PFSK-1 (cell line): ENCODE measurements around the gene PPARA.

ENCODE experiments used
- FOXP2 ChIP-seq: optimal IDR thresholded peaks from 2 replicates; pipeline ENCODE3; 2011; ENCODE audit warnings: borderline replicate concordance, control low read depth, inconsistent platforms; ENCODE audit not compliant: insufficient read depth; ENCODE audit errors: extremely low read length, extremely low read depth
- POLR2AphosphoS5 ChIP-seq: IDR thresholded peaks from 2 replicates; pipeline ENCODE4 v1.6.1; 2012; ENCODE audit warnings: low read depth, mild to moderate bottlenecking, control low read depth, low read length, moderate library complexity
- REST ChIP-seq, 2 experiments: IDR thresholded peaks; 2 replicates each; pipeline versions ENCODE4 v1.6.1 to v1.8.0; 2011 to 2012; ENCODE audit warnings: low read depth in 2 of 2, low read length in 2 of 2, control low read depth in 1 of 2, inconsistent platforms in 1 of 2, mild to moderate bottlenecking in 1 of 2, moderate library complexity in 1 of 2; ENCODE audit not compliant: insufficient read depth in 1 of 2
- SIN3A ChIP-seq: IDR thresholded peaks from 2 replicates; pipeline ENCODE4 v1.6.1; 2012; ENCODE audit warnings: mild to moderate bottlenecking, low read length, moderate library complexity, borderline replicate concordance; ENCODE audit not compliant: insufficient read depth
- TAF1 ChIP-seq: IDR thresholded peaks from 2 replicates; pipeline ENCODE4 v1.6.1; 2012; ENCODE audit warnings: low read length, control low read depth, borderline replicate concordance; ENCODE audit not compliant: insufficient read depth

The PPARA gene

GRCh38 chr22:46147471-46148267 lies 2.7 kb upstream of the PPARA start:
- TF ChIP-seq POLR2AphosphoS5, result no peak
- no peak for TF ChIP-seq REST (IDR thresholded peaks at IDR 0.05; ENCODE audit: insufficient read depth in 1 of 2, low read depth in 2 of 2, low read length in 2 of 2)

- no peak for TF ChIP-seq FOXP2
- TF ChIP-seq SIN3A, result no peak
- no peak for TF ChIP-seq POLR2AphosphoS5
- TF ChIP-seq REST (IDR thresholded peaks at IDR 0.05; ENCODE audit: insufficient read depth in 1 of 2, low read depth in 2 of 2, low read length in 2 of 2), result no peak
- TF ChIP-seq TAF1, result no peak
These were observed 2.0 kb upstream of the PPARA start for GRCh38 chr22:46148336-46148735.

- TF ChIP-seq REST (IDR thresholded peaks at IDR 0.05; ENCODE audit: insufficient read depth in 1 of 2, low read depth in 2 of 2, low read length in 2 of 2) (no peak), SIN3A (no peak), POLR2AphosphoS5 (no peak), TAF1 (no peak), FOXP2 (no peak)
These were observed 1.4 kb upstream of the PPARA start for GRCh38 chr22:46148816-46149511.

- TF ChIP-seq TAF1 (no peak), REST (IDR thresholded peaks at IDR 0.05; ENCODE audit: insufficient read depth in 1 of 2, low read depth in 2 of 2, low read length in 2 of 2) (no peak), POLR2AphosphoS5 (no peak), FOXP2 (no peak), SIN3A (no peak)
These were observed 753 bp upstream of the PPARA start for GRCh38 chr22:46149512-46150033.
